ENCODE data around the gene CISH. TPM values are rescaled to one million over a fixed set of nuclear protein-coding genes. Genes with fewer than 3 reads are reported as not detected.
A peak's percentile ranks its signal among the peaks of the same experiment; 100 is the strongest.

CISH gene, protein sequence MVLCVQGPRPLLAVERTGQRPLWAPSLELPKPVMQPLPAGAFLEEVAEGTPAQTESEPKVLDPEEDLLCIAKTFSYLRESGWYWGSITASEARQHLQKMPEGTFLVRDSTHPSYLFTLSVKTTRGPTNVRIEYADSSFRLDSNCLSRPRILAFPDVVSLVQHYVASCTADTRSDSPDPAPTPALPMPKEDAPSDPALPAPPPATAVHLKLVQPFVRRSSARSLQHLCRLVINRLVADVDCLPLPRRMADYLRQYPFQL
- 56.2 TPM for total RNA-seq
- long read RNA-seq, full-length matches to known transcripts = 28 of 54 reads
- long read RNA-seq, partial matches to known transcripts = 26 of 54 reads
- long read RNA-seq, other reads (novel, unspliced or antisense) = 0 of 54 reads

DNA sequence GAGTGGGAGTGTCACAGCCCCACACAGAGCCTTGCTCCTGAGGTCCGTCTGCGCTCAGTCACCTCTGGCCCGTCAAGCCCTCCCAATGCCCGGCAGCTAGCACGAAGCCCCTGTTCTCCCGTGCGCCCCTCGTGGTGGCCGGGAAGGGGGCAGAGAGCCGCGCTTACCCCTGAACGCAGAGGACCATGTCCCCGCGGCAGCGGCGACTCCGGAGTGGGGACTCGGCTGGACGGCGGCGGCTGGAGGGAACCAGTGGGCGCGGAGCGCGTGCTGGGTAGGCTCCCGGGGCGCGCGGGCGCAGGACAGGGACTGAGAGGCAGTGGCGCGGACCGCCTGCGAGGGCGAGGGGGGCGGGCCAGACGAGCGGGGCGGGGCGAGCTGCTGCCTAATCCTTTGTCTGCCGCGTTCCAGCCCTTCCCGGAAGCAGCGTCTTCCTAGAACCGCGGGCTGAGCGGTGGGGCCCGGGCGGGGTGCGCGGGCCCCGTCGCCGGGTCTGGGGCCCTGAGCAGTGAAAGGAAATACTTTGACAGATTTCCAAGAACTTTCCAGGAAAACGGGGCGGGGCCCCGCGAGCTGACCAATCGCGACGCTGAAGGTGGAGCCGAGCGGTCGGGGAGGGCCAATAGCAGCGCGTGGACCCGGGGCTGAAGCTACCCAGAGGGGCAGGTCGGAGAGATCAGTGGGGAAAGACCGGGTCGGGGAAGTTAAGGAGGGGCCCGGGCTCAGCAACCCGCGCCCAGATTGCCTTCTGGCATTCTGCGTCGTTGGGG is at the start of gene CISH:
TSS of gene CISH (minus strand) at position 311 of the 770 bp plus-strand sequence. CDS start at position 187, 124 bp downstream.
- DNase-seq (ENCODE audit: low spot score) = peak; percentile 98

GRCh38 chr3:50660386-50660785 is 48.8 kb upstream of the CISH start:
- DNase-seq (ENCODE audit: low spot score) = peak; percentile 57

DNA sequence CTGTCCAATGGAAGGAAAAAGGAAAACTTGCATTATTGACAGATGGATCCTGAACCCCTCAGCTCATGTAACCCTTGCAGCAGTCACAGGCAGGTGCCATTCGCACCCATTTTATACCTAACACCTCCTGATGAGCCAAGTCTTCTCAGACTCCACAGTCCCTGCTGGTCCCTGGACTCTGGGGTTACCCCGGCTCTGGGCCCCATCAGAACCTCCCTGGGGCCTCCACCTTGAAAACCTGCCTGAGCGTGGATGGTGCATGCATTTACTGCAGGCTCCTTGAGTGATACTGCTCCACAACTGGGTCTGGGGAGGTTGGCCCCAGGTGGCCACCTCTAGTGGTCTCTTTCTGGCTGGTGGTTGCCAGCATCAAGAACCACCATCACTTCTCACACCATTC is 47.3 kb upstream of the CISH start:
- DNase-seq (ENCODE audit: low spot score) = peak; percentile 59

DNA sequence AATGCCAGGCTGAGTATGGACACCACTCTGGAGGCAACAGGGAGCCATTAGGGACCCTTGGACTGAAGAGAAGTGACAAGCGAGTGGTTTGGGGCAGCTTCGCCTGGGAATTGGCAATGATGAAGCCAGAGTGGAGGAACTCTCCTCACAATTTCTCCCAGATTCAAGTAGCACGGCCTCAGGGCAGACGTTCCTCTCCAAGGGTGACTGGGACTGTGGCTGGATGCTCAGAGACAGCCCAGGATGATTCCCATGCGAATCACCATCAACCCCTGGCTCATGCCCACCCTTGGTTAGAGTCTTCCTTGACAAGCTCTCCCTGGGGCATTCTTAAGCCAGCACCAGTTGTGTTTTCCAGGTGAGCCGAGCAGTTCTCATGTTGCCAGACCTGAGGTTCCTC is 46.8 kb upstream of the CISH start:
- DNase-seq (ENCODE audit: low spot score) = peak; percentile 39

- peak; percentile 28 for DNase-seq (ENCODE audit: low spot score)
Measured at GRCh38 chr3:50657816-50658215, 46.2 kb upstream of the CISH start.

GRCh38 chr3:50657407-50657806 is 45.8 kb upstream of the CISH start:
- DNase-seq (ENCODE audit: low spot score) = peak; percentile 28

GRCh38 chr3:50656417-50657195 is 45.0 kb upstream of the CISH start:
- no peak for DNase-seq (ENCODE audit: low spot score)

- no peak for DNase-seq (ENCODE audit: low spot score)
Measured at GRCh38 chr3:50655009-50655830, 43.6 kb upstream of the CISH start.

- DNase-seq (ENCODE audit: low spot score) = no peak
Measured at GRCh38 chr3:50653937-50654595, 42.5 kb upstream of the CISH start.

GRCh38 chr3:50652709-50653108 is 41.1 kb upstream of the CISH start:
- no peak for DNase-seq (ENCODE audit: low spot score)

GRCh38 chr3:50651920-50652529 is 40.5 kb upstream of the CISH start:
- no peak for DNase-seq (ENCODE audit: low spot score)

DNA sequence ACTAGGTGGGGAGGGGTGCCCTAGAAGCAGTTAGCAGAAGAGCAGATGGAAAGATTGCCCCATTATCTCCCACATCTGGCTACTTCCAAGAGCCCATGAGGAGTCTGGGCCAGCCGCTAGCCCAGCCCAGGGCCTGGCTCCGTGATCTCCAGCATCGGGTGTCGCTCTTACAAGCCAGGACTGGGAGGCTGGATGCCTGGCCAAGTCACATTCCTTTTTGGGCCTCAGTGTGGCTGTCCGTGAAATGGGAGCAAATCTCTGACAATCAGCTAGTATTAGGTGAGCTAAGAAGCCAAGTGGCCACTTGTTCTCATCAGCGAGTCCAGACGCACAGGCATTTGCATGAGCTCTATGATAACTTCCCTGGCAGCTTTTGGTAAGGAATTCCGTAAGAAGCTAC is 39.9 kb upstream of the CISH start:
- DNase-seq (ENCODE audit: low spot score) = no peak

DNA sequence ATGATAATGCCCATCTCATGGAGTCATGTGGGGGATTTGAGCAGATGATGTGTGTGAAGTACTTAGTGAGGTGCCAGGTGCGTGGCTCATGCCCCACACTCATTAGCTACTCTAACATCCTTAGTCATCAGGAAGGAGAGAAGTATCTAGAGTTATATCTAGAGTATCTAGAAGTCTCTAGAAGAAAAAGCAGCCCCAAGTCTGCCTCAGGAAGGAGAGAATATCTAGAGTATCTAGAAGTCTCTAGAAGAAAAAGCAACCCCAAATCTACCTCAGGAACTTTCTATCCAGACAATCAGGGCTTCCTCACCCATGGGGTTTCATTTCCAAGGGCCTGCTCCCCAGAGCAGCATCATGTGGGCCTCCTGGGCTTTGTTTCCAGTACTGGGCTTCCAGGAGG is 38.4 kb upstream of the CISH start:
- DNase-seq (ENCODE audit: low spot score) = no peak

DNA sequence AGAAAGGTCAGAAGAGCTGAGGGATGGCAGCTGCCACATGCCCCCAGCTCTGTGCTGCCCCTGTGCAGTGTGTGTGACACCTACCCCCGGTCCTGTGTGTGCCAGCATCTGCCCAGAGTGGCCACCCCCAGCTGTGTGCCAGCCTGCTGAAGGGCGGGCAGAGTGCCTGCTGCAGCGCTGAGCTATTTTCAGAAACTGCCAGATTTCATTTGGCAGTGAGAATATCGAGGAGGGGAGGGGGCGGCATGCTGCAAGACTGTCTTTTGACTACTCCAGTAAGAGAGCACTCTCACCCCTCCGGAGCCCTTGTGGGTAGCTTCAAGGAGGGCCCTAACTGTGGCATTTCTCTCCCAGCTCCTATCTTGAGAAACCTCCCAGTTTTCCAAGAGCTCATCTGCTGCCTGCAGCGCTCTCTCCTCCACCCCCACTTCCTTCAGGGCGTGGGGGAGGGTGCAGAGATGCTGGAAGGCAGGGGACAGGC is 37.9 kb upstream of the CISH start:
- no peak for DNase-seq (ENCODE audit: low spot score)

DNA sequence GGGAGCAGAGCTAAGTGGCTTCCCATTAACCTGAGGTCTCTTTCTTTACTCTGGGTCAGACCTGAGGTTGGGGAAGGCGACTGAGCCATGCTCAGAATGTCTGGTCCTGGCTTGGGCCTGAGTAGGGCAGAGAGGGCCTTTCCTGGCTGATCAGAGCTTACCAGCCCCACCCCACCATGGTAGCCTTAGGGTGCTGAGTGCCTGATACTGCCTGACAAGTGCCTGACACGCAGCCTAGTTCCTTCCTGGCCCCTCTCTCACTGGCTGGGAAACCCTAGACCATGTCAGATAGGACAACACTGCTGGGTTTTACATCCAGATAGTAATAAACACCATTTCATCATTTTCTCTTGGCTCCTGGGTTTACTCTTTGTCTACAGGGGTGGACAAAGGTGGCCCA is 37.4 kb upstream of the CISH start:
- no peak for DNase-seq (ENCODE audit: low spot score)

GRCh38 chr3:50648313-50648712 is 36.7 kb upstream of the CISH start:
- DNase-seq (ENCODE audit: low spot score) = no peak

DNA sequence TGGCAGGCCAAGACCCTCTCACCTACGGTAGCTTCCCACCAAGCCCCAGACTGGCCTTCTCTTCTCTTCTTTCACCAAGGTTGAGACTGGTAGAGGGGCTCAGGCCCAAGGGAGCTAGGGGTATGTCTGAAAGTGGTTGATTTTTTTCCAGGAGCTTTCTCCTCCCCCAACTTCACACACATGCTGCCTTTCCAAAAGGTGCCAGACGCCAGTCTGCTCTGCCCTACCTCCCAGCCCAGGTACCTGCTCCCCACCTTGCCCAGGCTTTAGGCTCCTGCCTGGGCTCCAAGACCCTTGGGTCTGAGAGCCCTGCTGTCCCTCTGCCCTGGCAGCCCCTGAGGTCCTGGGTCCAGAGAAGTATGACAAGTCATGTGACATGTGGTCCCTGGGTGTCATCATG is 33.8 kb upstream of the CISH start:
- DNase-seq (ENCODE audit: low spot score) = no peak

DNA sequence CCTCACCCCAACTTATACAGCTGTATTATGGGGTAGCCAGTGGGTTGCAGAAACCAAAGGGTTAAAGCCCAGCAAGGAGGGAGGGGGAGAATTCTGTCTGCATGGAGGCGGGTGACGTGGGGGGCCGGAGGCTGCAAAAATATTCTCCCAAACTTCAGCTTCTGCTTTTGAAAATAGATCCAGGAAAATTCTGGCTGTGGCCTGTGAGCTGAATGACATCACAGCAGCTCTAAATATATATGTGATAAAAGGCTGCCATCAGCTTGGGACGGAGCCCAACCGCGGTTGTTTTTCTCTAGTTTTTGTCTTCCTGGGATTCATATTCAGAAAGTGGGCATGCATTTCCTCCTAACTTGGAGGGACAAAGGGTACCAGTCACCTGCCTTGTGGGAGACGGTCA is 33.0 kb upstream of the CISH start:
- DNase-seq (ENCODE audit: low spot score) = no peak

GRCh38 chr3:50642382-50642781 is 30.8 kb upstream of the CISH start:
- no peak for DNase-seq (ENCODE audit: low spot score)

DNA sequence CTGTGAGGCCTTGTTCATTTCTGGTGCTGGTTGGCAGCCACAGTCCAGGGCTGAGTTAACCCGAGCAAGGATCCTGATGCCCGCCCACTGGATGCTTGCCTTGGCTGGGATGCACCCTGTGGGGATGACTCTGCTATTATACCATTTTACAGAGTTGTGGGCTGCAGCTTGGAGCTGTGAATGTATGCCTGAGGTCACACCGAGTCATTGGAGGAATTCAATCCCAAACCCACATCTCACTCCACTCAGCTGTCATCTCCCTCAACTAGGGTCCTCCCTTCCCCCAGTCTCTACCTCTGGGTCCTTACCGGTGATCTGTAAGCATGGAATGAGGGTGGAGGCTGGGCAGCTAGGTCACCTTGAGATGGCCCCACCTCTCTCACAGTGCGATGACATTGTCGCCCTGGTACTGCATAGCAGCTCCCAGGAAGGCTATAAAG is 27.5 kb upstream of the CISH start:
- DNase-seq (ENCODE audit: low spot score) = no peak
